ENCODE measurements around the gene ASTL.

The ASTL gene

GRCh38 chr2:96083064-96083939 is 55.0 kb downstream of the ASTL start:
- H3K4me3 ChIP-seq (ENCODE audit: insufficient read depth in 1 of 2, low read depth in 1 of 2, low read length in 2 of 2) = no peak overlapping the region
- H3K9ac ChIP-seq (ENCODE audit: low read length) = no peak overlapping the region
- H3K9me3 ChIP-seq (ENCODE audit: control insufficient read depth, low read length) = no peaks in the 10 kb centered on the region
- peaks cover 5 to 10% of the 10 kb centered on the region in 2 experiments for H3K27me3 ChIP-seq (ENCODE audit: control insufficient read depth in 1 of 2, insufficient read depth in 1 of 2, low read length in 2 of 2)
- H2BK120ac ChIP-seq (ENCODE audit: low read depth, low read length) = no peak overlapping the region
- no peaks in the 10 kb centered on the region for H3K4me1 ChIP-seq (ENCODE audit: control insufficient read depth, insufficient read depth, low read depth, low read length)
- H3K4ac ChIP-seq (ENCODE audit: low read depth in 1 of 2, low read length in 2 of 2) = no peak overlapping the region
- no peak overlapping the region for H4K91ac ChIP-seq (ENCODE audit: low read length)
- H3K36me3 ChIP-seq (ENCODE audit: control insufficient read depth in 1 of 2, insufficient read depth in 2 of 2, low read depth in 1 of 2, low read length in 2 of 2) = no peaks in the 10 kb centered on the region
- no peak overlapping the region for H2AK5ac ChIP-seq (ENCODE audit: low read length, severe bottlenecking)
- H4K8ac ChIP-seq (ENCODE audit: low read length) = no peak overlapping the region
- no peak for DNase-seq
- no peak overlapping the region for H2AFZ ChIP-seq (ENCODE audit: low read depth, low read length)
- no peak overlapping the region for H3K18ac ChIP-seq (ENCODE audit: low read depth in 1 of 2, low read length in 2 of 2)
- H3K14ac ChIP-seq (ENCODE audit: low read length in 2 of 2) = no peak overlapping the region
- no peak overlapping the region for H2BK12ac ChIP-seq (ENCODE audit: low read length in 2 of 2)
- no peak overlapping the region for H2BK15ac ChIP-seq (ENCODE audit: low read depth, poor library complexity, severe bottlenecking)
- no peak overlapping the region for H3K4me2 ChIP-seq (ENCODE audit: low read length, poor library complexity, severe bottlenecking)
- no peak overlapping the region for H3K27ac ChIP-seq (ENCODE audit: low read length, poor library complexity, severe bottlenecking)
- H3K23ac ChIP-seq (ENCODE audit: low read length in 2 of 2) = no peak overlapping the region
- no peak overlapping the region for H2BK5ac ChIP-seq (ENCODE audit: low read depth, low read length, poor library complexity, severe bottlenecking)
- H3K79me1 ChIP-seq (replicated peaks; ENCODE audit: low read length, poor library complexity, severe bottlenecking) = no peaks in the 10 kb centered on the region
- 78% methylated on average over 9 of the region's 9 CpGs for WGBS

GRCh38 chr2:96082211-96083063 is 55.9 kb downstream of the ASTL start:
- H3K9ac ChIP-seq (ENCODE audit: low read length) = no peak overlapping the region
- 87% methylated on average over 14 of the region's 14 CpGs for WGBS
- DNase-seq = no peak

GRCh38 chr2:96081042-96081441 is 57.3 kb downstream of the ASTL start:
- Histone ChIP-seq H4K91ac (ENCODE audit: low read length) (no peak overlapping the region), H4K8ac (ENCODE audit: low read length) (no peak overlapping the region), H3K4me2 (ENCODE audit: low read length, poor library complexity, severe bottlenecking) (no peak overlapping the region), H3K4me1 (ENCODE audit: control insufficient read depth, insufficient read depth, low read depth, low read length) (no peaks in the 10 kb centered on the region), H3K18ac (ENCODE audit: low read depth in 1 of 2, low read length in 2 of 2) (no peak overlapping the region), H3K14ac (ENCODE audit: low read length in 2 of 2) (no peak overlapping the region), H2BK120ac (ENCODE audit: low read depth, low read length) (no peak overlapping the region), H3K27ac (ENCODE audit: low read length, poor library complexity, severe bottlenecking) (no peak overlapping the region), H2BK12ac (ENCODE audit: low read length in 2 of 2) (no peak overlapping the region), H3K9ac (ENCODE audit: low read length) (no peak overlapping the region), H2AFZ (ENCODE audit: low read depth, low read length) (no peak overlapping the region), H2BK15ac (ENCODE audit: low read depth, poor library complexity, severe bottlenecking) (no peak overlapping the region), H3K9me3 (ENCODE audit: control insufficient read depth, low read length) (peaks cover 9% of the 10 kb centered on the region), H2AK5ac (ENCODE audit: low read length, severe bottlenecking) (no peak overlapping the region), H3K27me3 (ENCODE audit: control insufficient read depth in 1 of 2, insufficient read depth in 1 of 2, low read length in 2 of 2) (peaks cover 5 to 9% of the 10 kb centered on the region in 2 experiments), H3K23ac (ENCODE audit: low read length in 2 of 2) (no peak overlapping the region), H3K4me3 (ENCODE audit: insufficient read depth in 1 of 2, low read depth in 1 of 2, low read length in 2 of 2) (no peak overlapping the region), H3K79me1 (replicated peaks; ENCODE audit: low read length, poor library complexity, severe bottlenecking) (no peaks in the 10 kb centered on the region), H3K4ac (ENCODE audit: low read depth in 1 of 2, low read length in 2 of 2) (no peak overlapping the region), H3K36me3 (ENCODE audit: control insufficient read depth in 1 of 2, insufficient read depth in 2 of 2, low read depth in 1 of 2, low read length in 2 of 2) (no peaks in the 10 kb centered on the region), H2BK5ac (ENCODE audit: low read depth, low read length, poor library complexity, severe bottlenecking) (no peak overlapping the region)
- DNase-seq = no peak
- no CpG with 5 or more reads among the region's 2 CpGs for WGBS

More at GRCh38 chr2:96082211-96083063, 55.9 kb downstream of the ASTL start:
- H3K36me3 ChIP-seq (ENCODE audit: control insufficient read depth in 1 of 2, insufficient read depth in 2 of 2, low read depth in 1 of 2, low read length in 2 of 2) = no peaks in the 10 kb centered on the region
- H3K18ac ChIP-seq (ENCODE audit: low read depth in 1 of 2, low read length in 2 of 2) = no peak overlapping the region
- no peak overlapping the region for H3K14ac ChIP-seq (ENCODE audit: low read length in 2 of 2)
- no peak overlapping the region for H3K4ac ChIP-seq (ENCODE audit: low read depth in 1 of 2, low read length in 2 of 2)
- no peak overlapping the region for H3K4me3 ChIP-seq (ENCODE audit: insufficient read depth in 1 of 2, low read depth in 1 of 2, low read length in 2 of 2)
- peaks cover 0 to 6% of the 10 kb centered on the region in 2 experiments for H3K27me3 ChIP-seq (ENCODE audit: control insufficient read depth in 1 of 2, insufficient read depth in 1 of 2, low read length in 2 of 2)
- no peaks in the 10 kb centered on the region for H3K79me1 ChIP-seq (replicated peaks; ENCODE audit: low read length, poor library complexity, severe bottlenecking)
- no peak overlapping the region for H2BK12ac ChIP-seq (ENCODE audit: low read length in 2 of 2)
- no peaks in the 10 kb centered on the region for H3K4me1 ChIP-seq (ENCODE audit: control insufficient read depth, insufficient read depth, low read depth, low read length)
- H3K9me3 ChIP-seq (ENCODE audit: control insufficient read depth, low read length) = no peaks in the 10 kb centered on the region
- H4K8ac ChIP-seq (ENCODE audit: low read length) = no peak overlapping the region
- H3K23ac ChIP-seq (ENCODE audit: low read length in 2 of 2) = no peak overlapping the region
- H2BK5ac ChIP-seq (ENCODE audit: low read depth, low read length, poor library complexity, severe bottlenecking) = no peak overlapping the region
- no peak overlapping the region for H3K4me2 ChIP-seq (ENCODE audit: low read length, poor library complexity, severe bottlenecking)
- H2BK120ac ChIP-seq (ENCODE audit: low read depth, low read length) = no peak overlapping the region
- no peak overlapping the region for H2BK15ac ChIP-seq (ENCODE audit: low read depth, poor library complexity, severe bottlenecking)
- no peak overlapping the region for H3K27ac ChIP-seq (ENCODE audit: low read length, poor library complexity, severe bottlenecking)
- no peak overlapping the region for H2AFZ ChIP-seq (ENCODE audit: low read depth, low read length)
- H2AK5ac ChIP-seq (ENCODE audit: low read length, severe bottlenecking) = no peak overlapping the region
- no peak overlapping the region for H4K91ac ChIP-seq (ENCODE audit: low read length)

GRCh38 chr2:96075199-96075771 is 63.0 kb downstream of the ASTL start:
- Histone ChIP-seq H2BK5ac (ENCODE audit: low read depth, low read length, poor library complexity, severe bottlenecking) (no peak overlapping the region), H2AFZ (ENCODE audit: low read depth, low read length) (no peak overlapping the region), H3K18ac (ENCODE audit: low read depth in 1 of 2, low read length in 2 of 2) (no peak overlapping the region), H3K4ac (ENCODE audit: low read depth in 1 of 2, low read length in 2 of 2) (no peak overlapping the region), H3K23ac (ENCODE audit: low read length in 2 of 2) (no peak overlapping the region), H3K14ac (ENCODE audit: low read length in 2 of 2) (no peak overlapping the region), H3K27ac (ENCODE audit: low read length, poor library complexity, severe bottlenecking) (no peak overlapping the region), H3K9me3 (ENCODE audit: control insufficient read depth, low read length) (peaks cover 13% of the 10 kb centered on the region), H3K9ac (ENCODE audit: low read length) (no peak overlapping the region), H4K91ac (ENCODE audit: low read length) (no peak overlapping the region), H3K4me2 (ENCODE audit: low read length, poor library complexity, severe bottlenecking) (no peak overlapping the region), H3K4me3 (ENCODE audit: insufficient read depth in 1 of 2, low read depth in 1 of 2, low read length in 2 of 2) (no peak overlapping the region), H4K8ac (ENCODE audit: low read length) (no peak overlapping the region), H2BK12ac (ENCODE audit: low read length in 2 of 2) (no peak overlapping the region), H3K36me3 (ENCODE audit: control insufficient read depth in 1 of 2, insufficient read depth in 2 of 2, low read depth in 1 of 2, low read length in 2 of 2) (no peaks in the 10 kb centered on the region), H2BK15ac (ENCODE audit: low read depth, poor library complexity, severe bottlenecking) (no peak overlapping the region), H2AK5ac (ENCODE audit: low read length, severe bottlenecking) (no peak overlapping the region), H3K79me1 (replicated peaks; ENCODE audit: low read length, poor library complexity, severe bottlenecking) (no peaks in the 10 kb centered on the region), H3K27me3 (ENCODE audit: control insufficient read depth in 1 of 2, insufficient read depth in 1 of 2, low read length in 2 of 2) (peaks cover 30 to 33% of the 10 kb centered on the region in 2 experiments), H2BK120ac (ENCODE audit: low read depth, low read length) (no peak overlapping the region), H3K4me1 (ENCODE audit: control insufficient read depth, insufficient read depth, low read depth, low read length) (no peaks in the 10 kb centered on the region)
- no peak for DNase-seq
- 0% methylated on average over 1 of the region's 2 CpGs for WGBS

All from mesenchymal stem cell (in vitro differentiated cells and primary cell).